HG02840 (cell line): ENCODE results near the gene CLDN20.
"Not testable (repeated sequence)": the region's sequence is repeated elsewhere in the genome, so short reads cannot be mapped to it uniquely, and the experiment has no call there.

Experiments used
- ATAC-seq: cut with Tn5 transposase; IDR thresholded peaks from one replicate; pipeline ENCODE4 v1.9.1; 2021; ENCODE audit warnings: mild to moderate bottlenecking, moderate library complexity, moderate number of reproducible peaks; ENCODE audit not compliant: unreplicated experiment, low FRiP score

CLDN20 gene

GRCh38 chr6:155267411-155267810, 3.6 kb downstream of the CLDN20 start:
- ATAC-seq: no peak

- ATAC-seq: not testable (repeated sequence)
Observed at GRCh38 chr6:155268088-155268867, 4.5 kb downstream of the CLDN20 start.

DNA sequence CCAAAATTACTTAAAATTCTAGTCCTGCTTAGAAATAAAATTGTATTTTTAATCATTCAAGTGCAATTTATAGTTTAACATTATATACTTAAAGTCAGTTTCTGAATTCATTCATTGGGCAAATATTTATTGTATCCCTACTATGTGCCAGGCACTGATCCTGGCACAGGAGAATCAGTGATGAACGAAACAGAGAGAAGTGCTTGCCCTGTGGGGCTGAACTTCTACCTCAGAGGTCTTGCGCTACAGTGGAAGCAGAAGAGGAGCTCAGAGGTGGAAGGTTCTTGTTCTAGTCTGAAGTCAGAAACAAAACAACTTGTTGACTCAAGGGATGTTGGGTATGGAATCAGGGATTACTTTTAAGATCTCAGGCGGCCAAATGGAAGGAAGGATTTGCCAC, 6.0 kb downstream of the CLDN20 start:
- no peak for ATAC-seq

DNA sequence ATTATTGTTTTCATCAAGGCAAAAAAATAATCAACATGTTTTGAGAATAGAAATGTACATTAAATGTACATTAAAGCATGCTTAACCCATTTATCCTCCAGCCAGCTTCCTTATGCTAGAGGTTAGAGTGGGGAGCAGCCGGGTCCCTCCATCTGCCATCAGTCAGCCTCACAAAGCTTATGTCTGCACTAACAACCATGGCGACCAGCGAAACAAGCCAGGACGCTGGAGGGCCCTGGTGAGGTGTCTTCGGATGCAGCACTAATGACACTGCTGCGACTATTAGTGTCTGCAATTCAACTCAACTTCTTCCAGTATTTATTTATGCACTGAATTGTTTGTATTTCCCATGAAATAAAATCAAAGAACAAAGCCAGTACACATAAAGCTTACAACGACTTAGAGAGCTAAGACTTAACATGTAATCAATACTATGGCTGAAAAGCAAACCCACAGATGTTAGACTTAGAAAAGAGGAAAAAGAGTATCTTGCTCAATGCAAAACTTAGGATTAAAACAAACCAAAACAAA, 6.8 kb downstream of the CLDN20 start:
- ATAC-seq: no peak

GRCh38 chr6:155271145-155271544, 7.3 kb downstream of the CLDN20 start:
- ATAC-seq: no peak

DNA sequence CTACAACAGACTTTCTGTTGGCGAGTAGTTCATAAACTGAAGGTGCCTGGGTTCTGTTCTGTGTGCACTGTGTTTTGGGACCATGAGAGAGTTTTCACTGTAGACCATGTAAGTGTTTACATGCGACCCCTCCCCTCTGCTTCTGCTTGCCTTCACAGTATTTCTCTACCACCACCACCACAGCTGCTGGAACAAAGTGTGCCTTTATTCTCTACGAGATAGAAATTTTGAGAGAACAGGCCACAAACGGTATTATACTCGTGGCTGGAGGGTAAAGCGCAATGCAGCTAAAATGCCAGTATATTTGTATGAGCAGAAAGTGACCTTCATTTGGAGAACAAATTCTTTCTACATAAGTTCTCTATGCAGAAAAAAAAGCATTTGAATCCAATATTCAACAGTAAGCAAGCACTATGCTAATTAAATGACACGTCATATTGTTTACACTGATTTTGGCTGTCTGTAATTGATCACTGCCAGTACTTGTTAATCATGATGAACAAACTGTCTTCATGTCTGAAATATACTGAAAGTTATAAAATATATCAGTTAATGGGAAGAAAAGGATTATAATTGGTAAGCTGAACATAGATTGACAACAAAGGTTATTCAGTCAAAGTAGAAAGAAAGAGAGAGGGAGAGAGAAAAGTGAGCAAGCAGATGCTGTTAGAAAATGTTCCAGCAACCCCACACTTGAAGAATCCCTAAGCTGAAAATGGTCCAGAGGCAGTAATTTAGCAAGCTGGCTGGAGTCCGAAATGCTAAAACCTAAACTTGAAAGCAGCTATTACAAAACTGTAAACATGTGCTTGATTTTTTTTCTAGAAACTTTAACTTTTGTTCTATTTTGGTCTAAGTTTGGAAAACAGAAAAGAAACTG, 8.8 kb downstream of the CLDN20 start:
- ATAC-seq: no peak

GRCh38 chr6:155273431-155273830, 9.6 kb downstream of the CLDN20 start:
- no peak for ATAC-seq

DNA sequence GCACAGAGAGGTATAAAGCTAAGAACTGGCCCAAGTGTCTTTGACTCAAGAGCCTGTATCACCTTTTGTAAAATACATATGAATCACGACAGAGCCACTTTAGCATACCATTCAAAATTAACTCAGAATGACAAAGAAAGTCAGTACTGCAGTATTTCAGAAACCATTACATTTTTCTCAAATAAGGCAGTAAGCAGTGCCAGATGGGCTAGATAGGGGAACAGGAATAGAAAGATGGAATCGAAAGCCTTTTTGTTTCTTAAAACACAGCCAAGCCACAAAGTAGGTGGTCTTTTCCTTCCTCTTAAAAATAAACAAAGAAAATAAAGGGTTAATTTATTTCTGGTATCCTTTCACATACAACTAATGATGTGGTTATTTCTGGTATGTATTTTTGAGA, 10.3 kb downstream of the CLDN20 start:
- ATAC-seq: no peak

DNA sequence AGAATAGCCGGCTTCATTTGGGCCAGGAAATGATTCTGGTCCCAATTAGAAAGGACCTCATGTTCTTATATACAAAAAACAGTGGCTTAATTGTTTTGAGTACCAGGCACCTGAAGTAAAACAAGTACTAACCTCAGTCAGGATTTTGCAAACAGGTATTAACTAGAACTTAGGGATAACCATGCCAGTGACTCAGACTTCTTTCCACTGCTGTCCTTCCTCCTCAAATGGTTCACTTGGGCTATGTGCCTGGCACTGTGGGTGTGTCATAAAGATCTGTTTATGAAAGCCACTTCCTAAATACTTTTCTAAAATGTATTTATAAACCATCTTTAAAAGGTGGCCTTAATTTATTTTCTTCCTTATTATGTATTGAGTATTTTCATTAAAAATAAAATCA, 10.7 kb downstream of the CLDN20 start:
- no peak for ATAC-seq

- no peak for ATAC-seq
Observed at GRCh38 chr6:155275808-155276480, 12.1 kb downstream of the CLDN20 start.

DNA sequence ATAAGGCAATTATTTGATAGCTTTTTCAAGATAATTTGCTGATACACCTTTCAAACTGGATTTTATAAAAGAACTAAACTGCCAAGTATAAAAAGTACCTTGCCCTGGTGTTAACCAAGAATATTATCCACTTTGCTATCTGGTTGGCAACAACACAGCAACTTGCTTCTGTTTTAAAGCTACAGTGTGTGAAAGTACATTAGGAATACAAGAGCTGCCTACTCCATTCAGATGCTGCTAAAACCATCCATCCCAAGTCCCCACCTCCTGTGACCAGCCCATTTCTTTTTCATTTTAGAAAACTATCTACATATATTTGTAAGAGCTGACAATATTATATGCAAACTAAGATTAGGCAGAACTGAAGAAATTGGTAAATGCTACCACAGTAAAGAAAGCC, 12.8 kb downstream of the CLDN20 start:
- no peak for ATAC-seq

DNA sequence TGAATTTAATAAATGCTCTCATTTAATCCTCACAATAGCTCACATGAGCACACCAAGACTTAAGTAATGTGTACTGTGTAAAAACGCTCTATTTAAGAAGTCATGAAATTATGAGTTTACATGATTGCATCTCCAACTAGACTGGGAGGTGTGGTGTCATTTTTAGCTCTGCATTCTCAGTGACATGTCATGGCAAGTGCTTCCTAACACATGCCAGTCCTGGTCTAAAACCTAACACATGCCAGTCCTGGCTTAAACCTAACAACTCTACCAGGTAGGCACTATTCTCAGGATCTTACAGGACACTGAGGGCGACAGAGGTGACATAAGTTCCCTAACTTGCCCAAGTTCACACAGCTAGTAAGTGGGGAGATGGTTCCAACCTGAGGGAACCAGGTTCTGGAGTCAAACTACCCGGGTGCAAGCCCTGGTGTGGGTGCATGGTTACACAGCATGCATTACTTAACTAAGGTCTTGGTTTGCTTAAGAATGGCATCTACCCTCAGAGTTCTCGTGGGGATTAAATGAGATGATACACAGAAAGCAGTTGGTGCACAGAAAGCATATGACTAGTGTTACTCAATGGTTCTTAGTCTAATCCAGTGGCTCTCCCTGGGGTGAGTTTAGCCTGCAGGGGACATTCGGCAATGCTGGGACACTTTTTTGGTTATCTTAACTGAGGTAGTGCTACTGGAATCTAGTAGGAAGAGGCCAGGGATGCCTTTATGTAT, 14.7 kb downstream of the CLDN20 start:
- ATAC-seq: no peak

DNA sequence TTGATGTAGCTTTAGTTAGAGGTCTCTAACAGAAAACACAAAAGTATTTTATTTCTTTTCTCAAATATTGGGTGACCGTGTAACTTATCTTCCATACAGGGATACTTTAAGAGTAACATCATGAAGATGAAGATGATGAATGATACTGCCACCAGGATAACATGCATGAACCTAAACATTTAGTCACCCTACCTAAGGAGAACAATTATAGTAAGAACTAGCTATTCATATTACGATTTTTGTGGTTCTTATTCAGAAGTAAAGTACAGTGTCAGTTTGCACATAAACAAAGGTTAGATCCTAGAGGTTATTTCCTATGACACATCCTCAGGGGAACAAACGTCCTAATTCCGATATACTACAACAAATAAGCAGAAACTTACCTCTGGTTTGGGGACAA, 21.0 kb downstream of the CLDN20 start:
- ATAC-seq: no peak

- no peak for ATAC-seq
Observed at GRCh38 chr6:155287762-155288161, 23.9 kb downstream of the CLDN20 start.

- ATAC-seq: no peak
Observed at GRCh38 chr6:155290491-155290890, 26.7 kb downstream of the CLDN20 start.

DNA sequence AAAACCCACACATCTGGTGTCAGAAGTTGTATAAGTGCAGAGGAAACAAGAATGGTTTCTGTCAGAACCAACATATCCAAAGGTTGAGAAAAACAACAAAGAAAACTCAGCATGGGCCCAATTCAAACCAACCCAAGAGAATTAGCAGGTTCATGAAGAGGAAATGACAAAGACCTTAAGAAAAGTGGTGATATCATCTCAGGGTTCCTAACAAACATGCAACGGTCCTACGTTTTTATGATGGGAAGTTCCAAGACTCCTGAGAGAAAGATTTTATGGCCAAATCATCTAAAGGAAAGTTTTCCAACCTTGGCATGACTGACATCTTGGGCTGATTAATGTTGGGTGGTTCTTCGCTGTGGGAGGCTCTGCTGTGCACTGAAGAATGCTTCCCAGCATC, 27.5 kb downstream of the CLDN20 start:
- no peak for ATAC-seq

DNA sequence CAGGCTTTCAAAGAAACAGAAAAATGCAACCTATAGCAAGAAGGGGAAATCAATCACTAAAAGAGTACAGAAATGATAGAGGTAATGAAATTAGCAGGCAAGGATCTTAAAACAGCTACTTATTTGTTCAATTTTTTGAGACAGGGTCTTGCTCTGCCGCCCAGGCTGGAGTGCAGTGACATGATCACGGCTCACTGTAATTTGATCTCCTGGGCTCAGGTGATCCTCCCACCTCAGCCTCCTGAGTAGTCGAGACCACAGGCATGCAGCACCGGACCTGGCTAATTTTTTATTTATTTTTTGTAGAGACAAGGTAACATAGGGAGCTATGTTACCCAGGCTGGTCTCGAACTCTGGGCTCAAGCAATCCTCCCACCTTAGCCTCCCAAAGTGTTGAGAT, 28.9 kb downstream of the CLDN20 start:
- no peak for ATAC-seq

DNA sequence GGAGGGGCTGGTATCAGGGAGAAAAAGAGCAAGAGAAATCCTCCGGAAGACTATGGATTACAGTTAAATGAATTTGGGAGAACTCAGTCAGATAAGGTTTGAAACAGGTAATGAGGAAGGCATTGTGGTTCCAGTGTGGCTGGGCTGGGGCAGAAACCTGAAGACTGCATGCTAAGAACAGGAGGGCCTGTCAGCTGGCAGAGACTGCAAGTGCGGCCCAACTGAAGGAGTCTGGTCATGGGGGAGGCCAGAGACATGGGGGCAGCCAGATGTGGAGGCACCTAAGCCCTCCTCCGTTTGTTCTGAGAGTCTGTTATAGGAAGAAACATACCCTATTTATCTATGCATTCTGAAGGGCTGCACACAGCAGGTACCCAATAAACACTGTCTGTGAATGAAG, 33.9 kb downstream of the CLDN20 start:
- ATAC-seq: no peak

- no peak for ATAC-seq
Observed at GRCh38 chr6:155301867-155302266, 38.1 kb downstream of the CLDN20 start.

- no peak for ATAC-seq
Observed at GRCh38 chr6:155303361-155303870, 39.6 kb downstream of the CLDN20 start.
